Pancreas (tissue), 10 donors: Measurements from ENCODE around the gene TELO2. TPM values are rescaled to one million over a fixed set of nuclear protein-coding genes. Genes with fewer than 3 reads are reported as not detected.

Experiments used
- ATAC-seq, 4 donors: fragments of 200-7000 bp; cut with Tn5 transposase; one replicate each; pipeline versions ENCODE4 v1.8.0 to v1.9.1; 2020; ENCODE audit warnings: mild to moderate bottlenecking in 4 of 4, moderate library complexity in 4 of 4
- DNase-seq, 6 donors: peaks; one replicate each; pipeline ENCODE4 v3.0.0-alpha.2; 2020
- FAIRE-seq: peaks from 2 replicates; lab custom pipeline; 2012; peaks lifted over from hg19 to GRCh38; lab: Jason Lieb, UNC
- H3K27ac ChIP-seq, 4 donors: fragments of 200-600 bp; sonication (generic); 1 replicate in 3 of 4; 2 replicates in 1 of 4; pipeline versions ENCODE4 v1.5.0 to v1.8.0; 2020
- H3K27me3 ChIP-seq, 4 donors: fragments of 200-600 bp; one replicate each; pipeline ENCODE4 v1.8.0; 2021
- H3K36me3 ChIP-seq, 3 donors: fragments of 200-600 bp; sonication (generic) in 1 of 3; one replicate each; pipeline versions ENCODE4 v1.5.0 to v1.8.0; 2020 to 2021
- H3K4me1 ChIP-seq, 3 donors: fragments of 200-600 bp; one replicate each; pipeline ENCODE4 v1.8.0; 2021
- H3K4me3 ChIP-seq, 4 donors: fragments of 200-600 bp; sonication (generic) in 2 of 4; one replicate each; pipeline versions ENCODE4 v1.5.0 to v1.8.0; 2020 to 2021
- H3K9me3 ChIP-seq, 4 donors: fragments of 200-600 bp; one replicate each; pipeline ENCODE4 v1.8.0; 2021
- CTCF ChIP-seq, 4 donors: fragments of 200-600 bp; sonication (generic) in 3 of 4; IDR thresholded peaks; one replicate each; pipeline versions ENCODE4 v1.5.0 to v1.8.0; 2021; ENCODE audit warnings: antibody characterized with exemption in 4 of 4
- WGBS, 2 donors: extraction: QIAGEN DNeasy Blood & Tissue Kit; methylation state at CpG; one replicate each; pipeline ENCODE4 v1.1.7; 2013; 5-methylcytosine and 5-hydroxymethylcytosine counted together
- intact Hi-C, 3 donors: fragments of 100-400 bp; cut with DNase I; formaldehyde crosslinking; loops; one replicate each; pipeline versions ENCODE4 v1.11.1 to v1.14.2; 2022
- polyA plus RNA-seq, 2 donors: library from polyadenylated mRNA; stranded (reverse); fragments of 200-250 nt; gene quantifications; one replicate each; pipeline ENCODE4 v1.2.3, GENCODE V29; 2013
- total RNA-seq, 6 donors: library from RNA; stranded (reverse); fragmentation: NEBNext Ultra II Directional in 4 of 6; extraction: Animal tissue kit (Norgen Biotek cat#: 25700) in 4 of 6; gene quantifications; one replicate each; pipeline versions ENCODE4 v1.2.1 to v1.2.4, GENCODE V29; 2021 to 2023
- donor health status: healthy with polysubstance abuse.
- donor health status: DM: no; HTN: no; CAD: no; lungs with moderate emphysema.
- donor health status: DM: no; HTN: no; CAD: no.
- donor health status: control.
- donor health status: control.
- donor health status: Bipolar disorder and iron deficiency.
- donor health status: DM: yes; HTN: yes; CAD: no.
- donor health status: DM: no; HTN: no; CAD: no.
- donor health status: DM: no; HTN: no; CAD: no.
- donor health status: DM: yes; HTN: yes; CAD: no.

TELO2 gene
- total and polyA plus RNA-seq, 8 donors, result 11.7 to 98.7 (median 19.6) TPM

GRCh38 chr16:1506494-1507213, 13.5 kb downstream of the TELO2 start:
- Histone ChIP-seq H3K4me1 (no peaks in the 10 kb centered on the region), H3K27ac (no peak overlapping the region), H3K4me3 (no peak overlapping the region), H3K36me3 (peaks cover 2 to 23% (median 12%) of the 10 kb centered on the region in 3 donors), H3K27me3 (no peaks in the 10 kb centered on the region), H3K9me3 (no peaks in the 10 kb centered on the region)
- no peak for TF ChIP-seq CTCF (IDR thresholded peaks at IDR 0.05)
- ATAC-seq, result peak in 2 of 4 donors; percentile 42 to 49
- peak in 1 of 6 donors; percentile 10 for DNase-seq
- FAIRE-seq, result no peak
- WGBS, 2 donors, result 78% methylated on average over 34 to 37 of the region's 37 CpGs
- intact Hi-C loops, result no loop called here

DNA sequence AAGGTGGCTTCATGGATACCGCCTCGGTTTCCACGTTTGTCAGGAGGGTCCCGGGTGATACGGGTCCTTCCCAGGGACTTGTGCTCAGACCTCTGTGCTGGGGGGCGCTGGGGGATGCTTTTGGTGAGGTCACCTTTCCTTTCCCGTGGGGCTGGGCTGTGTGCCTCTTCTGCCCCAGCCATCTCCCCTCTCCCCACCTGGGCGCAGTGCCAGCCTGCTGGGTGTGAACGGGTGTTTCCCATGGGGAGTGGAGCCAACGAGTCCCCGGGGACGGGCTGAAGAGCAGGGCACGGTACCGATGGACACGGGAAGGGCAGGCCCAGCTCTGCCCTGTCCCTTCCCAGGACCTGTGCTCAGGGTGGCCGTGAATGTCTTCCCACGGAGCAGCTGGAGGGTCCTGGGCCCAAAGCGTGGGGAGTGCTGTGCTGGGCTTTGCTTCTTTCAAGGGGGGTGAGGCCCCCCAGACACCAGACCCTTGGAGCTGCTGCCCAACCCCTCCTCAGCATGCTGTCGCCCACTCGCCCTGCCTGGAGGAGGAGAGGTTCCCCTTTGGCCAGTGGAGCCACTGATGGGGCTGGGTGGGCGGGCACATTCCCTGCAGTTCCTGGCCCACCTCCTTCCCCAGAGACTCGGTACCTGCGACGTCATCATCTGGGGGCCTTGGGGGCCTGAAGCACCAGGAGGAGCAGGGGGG, 15.5 kb downstream of the TELO2 start:
- ATAC-seq, result no peak
- Histone ChIP-seq H3K4me3 (no peak overlapping the region), H3K9me3 (no peaks in the 10 kb centered on the region), H3K27ac (no peak overlapping the region), H3K4me1 (no peaks in the 10 kb centered on the region), H3K27me3 (no peaks in the 10 kb centered on the region), H3K36me3 (peaks cover 0 to 6% (median 0%) of the 10 kb centered on the region in 3 donors)
- DNase-seq, result peak in 2 of 6 donors; percentile 55 to 77
- 83 to 87% methylated on average over 24 of the region's 24 CpGs for WGBS, 2 donors
- TF ChIP-seq CTCF (IDR thresholded peaks at IDR 0.05), result no peak
- no peak for FAIRE-seq
- intact Hi-C loops, result no loop called here

DNA sequence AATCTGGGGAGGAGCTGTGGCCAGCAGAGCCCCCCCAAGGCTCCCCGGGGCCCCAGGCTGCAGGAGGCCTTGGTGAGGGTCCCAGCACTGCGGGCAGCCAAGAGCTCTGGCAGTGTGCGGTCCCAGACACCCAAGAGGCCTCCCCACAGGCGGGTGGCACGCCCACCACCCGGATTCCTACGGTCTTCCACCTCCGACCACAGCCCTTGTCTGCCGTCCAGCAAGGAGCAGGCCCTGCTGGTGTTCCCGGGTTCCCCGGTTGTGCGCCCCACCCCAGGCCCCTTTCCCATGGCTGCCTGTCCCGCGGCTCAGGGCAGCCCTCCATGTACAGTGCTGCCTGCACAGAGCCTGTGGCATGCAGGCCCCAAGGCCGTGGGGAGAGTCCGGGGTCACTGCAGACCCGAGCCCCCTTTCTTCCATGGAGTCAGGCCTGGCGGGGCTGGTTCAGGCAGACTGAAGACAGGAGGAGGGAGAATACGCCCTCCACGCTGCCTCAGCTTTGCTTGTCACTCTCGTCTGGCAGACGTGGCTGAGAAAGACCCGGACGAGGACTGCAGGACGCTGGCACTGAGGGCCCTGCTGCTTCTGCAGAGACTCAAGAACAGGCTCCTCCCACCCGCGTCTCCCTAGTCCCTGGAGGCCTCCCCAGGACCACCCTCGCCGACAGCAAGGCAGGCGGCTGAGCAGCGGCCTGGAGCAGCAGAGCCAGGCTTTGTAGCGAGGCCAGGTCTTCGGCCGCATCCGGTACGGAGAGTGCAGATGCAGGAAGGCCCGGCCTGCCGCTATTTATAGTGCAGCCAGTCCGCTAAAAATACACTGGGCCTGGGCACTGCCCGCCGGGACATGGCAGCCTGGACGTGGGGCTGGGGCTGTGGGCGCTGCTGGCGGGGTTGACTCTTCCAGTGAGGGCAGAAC, 16.4 kb downstream of the TELO2 start:
- H3K27me3 ChIP-seq, result no peaks in the 10 kb centered on the region
- FAIRE-seq, result no peak
- H3K27ac ChIP-seq, result no peak overlapping the region
- intact Hi-C loops, result no loop called here
- ATAC-seq, result no peak
- no peaks in the 10 kb centered on the region for H3K9me3 ChIP-seq
- no peak overlapping the region for H3K4me3 ChIP-seq
- peak in 2 of 6 donors; percentile 40 to 71 for DNase-seq
- TF ChIP-seq CTCF (IDR thresholded peaks at IDR 0.05), result no peak
- WGBS, 2 donors, result 85 to 87% methylated on average over 43 to 44 of the region's 44 CpGs
- H3K4me1 ChIP-seq, result no peaks in the 10 kb centered on the region
- H3K36me3 ChIP-seq, result peaks cover 0 to 6% (median 0%) of the 10 kb centered on the region in 3 donors

DNA sequence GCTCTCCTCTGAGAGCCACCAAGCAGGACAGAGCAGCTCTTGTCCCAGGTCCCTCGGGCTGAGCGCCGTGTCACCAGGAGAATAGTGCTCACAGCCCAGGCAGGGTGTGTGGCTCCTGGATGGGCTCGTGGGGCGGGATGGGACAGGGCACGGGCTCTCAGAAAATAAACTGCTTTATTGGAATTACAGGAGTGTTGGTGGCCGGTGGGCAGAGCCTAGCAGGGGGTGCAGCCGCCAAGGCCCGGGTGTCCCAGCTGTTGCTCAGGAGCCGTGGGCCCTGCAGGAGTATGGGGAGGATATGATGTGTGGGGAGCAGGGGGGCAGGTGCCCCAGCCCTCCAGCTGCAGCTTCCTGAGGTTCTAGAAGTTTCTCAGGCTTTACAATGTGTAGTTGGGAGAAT, 17.1 kb downstream of the TELO2 start:
- DNase-seq (peak in 1 of 6 donors; percentile 46), FAIRE-seq (no peak), ATAC-seq (no peak)
- intact Hi-C loops, result no loop called here
- Histone ChIP-seq H3K4me1 (no peaks in the 10 kb centered on the region), H3K36me3 (peaks cover 0 to 6% (median 0%) of the 10 kb centered on the region in 3 donors), H3K4me3 (no peak overlapping the region), H3K27me3 (no peaks in the 10 kb centered on the region), H3K27ac (no peak overlapping the region), H3K9me3 (no peaks in the 10 kb centered on the region)
- WGBS, 2 donors, result 88 to 92% methylated on average over 7 to 10 of the region's 10 CpGs
- TF ChIP-seq CTCF (IDR thresholded peaks at IDR 0.05), result no peak
